SK-N-SH treated with all-trans-retinoic acid at 6 μM for 48 hours (cell line): Measurements from ENCODE around the gene CCDC117.
"Not testable (repeated sequence)": the region's sequence is repeated elsewhere in the genome, so short reads cannot be mapped to it uniquely, and the experiment has no call there.

Source experiments
- ATAC-seq: fragments of 200-7000 bp; cut with Tn5 transposase; 3 replicates; pipeline ENCODE4 v1.9.1; 2020; ENCODE audit warnings: mild to moderate bottlenecking, moderate library complexity
- BACH2 ChIP-seq: fragments of 250-450 bp; sonication (Bioruptor Pico); IDR thresholded peaks from 2 replicates; pipeline ENCODE4 v1.9.0; 2021; ENCODE audit warnings: mild to moderate bottlenecking, borderline replicate concordance
- CREB5 ChIP-seq: fragments of 250-450 bp; sonication (Bioruptor Pico); IDR thresholded peaks from 2 replicates; pipeline ENCODE4 v1.5.1; 2020; ENCODE audit warnings: low read depth, mild to moderate bottlenecking, moderate library complexity
- CSDC2 ChIP-seq: fragments of 250-450 bp; sonication (Bioruptor Pico); IDR thresholded peaks from 2 replicates; pipeline ENCODE4 v1.5.0; 2020; ENCODE audit warnings: mild to moderate bottlenecking, moderate library complexity
- ESRRG ChIP-seq: fragments of 250-450 bp; sonication (Bioruptor Pico); IDR thresholded peaks from 2 replicates; pipeline ENCODE4 v1.6.1; 2021; ENCODE audit warnings: mild to moderate bottlenecking
- GLIS3 ChIP-seq: fragments of 250-450 bp; sonication (Bioruptor Pico); IDR thresholded peaks from 2 replicates; pipeline ENCODE4 v1.5.0; 2020; ENCODE audit warnings: mild to moderate bottlenecking, moderate library complexity
- ISL1 ChIP-seq: fragments of 250-450 bp; sonication (Bioruptor Pico); IDR thresholded peaks from 2 replicates; pipeline ENCODE4 v2.1.2; 2022; ENCODE audit warnings: mild to moderate bottlenecking, moderate library complexity
- PATZ1 ChIP-seq: fragments of 250-450 bp; sonication (Bioruptor Pico); IDR thresholded peaks from 2 replicates; pipeline ENCODE4 v1.8.0; 2020; ENCODE audit warnings: mild to moderate bottlenecking, moderate library complexity, borderline replicate concordance
- PPARA ChIP-seq: fragments of 250-450 bp; sonication (Bioruptor Pico); IDR thresholded peaks from 2 replicates; pipeline ENCODE4 v1.5.0; 2020; ENCODE audit warnings: mild to moderate bottlenecking, borderline replicate concordance
- RARB ChIP-seq: fragments of 250-450 bp; sonication (Bioruptor Pico); IDR thresholded peaks from 2 replicates; pipeline ENCODE4 v1.8.0; 2021; ENCODE audit warnings: mild to moderate bottlenecking, moderate library complexity
- SNAI2 ChIP-seq: fragments of 250-450 bp; sonication (Bioruptor Pico); IDR thresholded peaks from 2 replicates; pipeline ENCODE4 v1.5.0; 2020; ENCODE audit warnings: mild to moderate bottlenecking, moderate library complexity
- TOX ChIP-seq: fragments of 250-450 bp; sonication (Bioruptor Pico); IDR thresholded peaks from 2 replicates; pipeline ENCODE4 v1.8.0; 2021; ENCODE audit warnings: mild to moderate bottlenecking, moderate library complexity, borderline replicate concordance
- ZFP30 ChIP-seq: fragments of 450-650 bp; formaldehyde crosslinking; IDR thresholded peaks from 2 replicates; pipeline ENCODE4 v1.5.0; 2022; ENCODE audit warnings: mild to moderate bottlenecking, moderate library complexity
- ZNF565 ChIP-seq: fragments of 450-650 bp; formaldehyde crosslinking; conservative IDR thresholded peaks from 2 replicates; pipeline ENCODE4 v1.5.0; 2020; ENCODE audit warnings: low read depth, mild to moderate bottlenecking, moderate library complexity
- ZNF70 ChIP-seq: fragments of 450-650 bp; formaldehyde crosslinking; IDR thresholded peaks from 2 replicates; pipeline ENCODE4 v1.5.0; 2020; ENCODE audit warnings: mild to moderate bottlenecking, moderate library complexity
- ZNF8 ChIP-seq: fragments of 450-650 bp; formaldehyde crosslinking; IDR thresholded peaks from 2 replicates; pipeline ENCODE4 v1.5.0; 2020; ENCODE audit warnings: mild to moderate bottlenecking, moderate library complexity
- TF ChIP-seq, protein P1 (sequence below): fragments of 250-450 bp; sonication (Bioruptor Pico); IDR thresholded peaks from 2 replicates; pipeline ENCODE4 v1.5.0; 2020; ENCODE audit warnings: mild to moderate bottlenecking, moderate library complexity
- TF ChIP-seq, protein P2 (sequence below): fragments of 250-450 bp; sonication (Bioruptor Pico); IDR thresholded peaks from 2 replicates; pipeline ENCODE4 v1.8.0; 2021; ENCODE audit warnings: low read depth, mild to moderate bottlenecking, moderate library complexity, borderline replicate concordance
- TF ChIP-seq, protein P3 (sequence below): fragments of 250-450 bp; sonication (Bioruptor Pico); IDR thresholded peaks from 2 replicates; pipeline ENCODE4 v1.5.1; 2021; ENCODE audit warnings: mild to moderate bottlenecking, moderate library complexity

Gene CCDC117

GRCh38 chr22:28801845-28802594 lies 29.5 kb downstream of the CCDC117 start:
- TF ChIP-seq ISL1 (CRISPR knock-in tag) (no peak), PATZ1 (CRISPR knock-in tag) (no peak), PPARA (CRISPR knock-in tag) (no peak), ZFP30 (CRISPR knock-in tag) (no peak), ESRRG (no peak), CREB5 (CRISPR knock-in tag) (no peak), GLIS3 (no peak), SNAI2 (CRISPR knock-in tag) (no peak), ZNF70 (CRISPR knock-in tag) (no peak), TOX (CRISPR knock-in tag) (no peak), RARB (no peak), CSDC2 (CRISPR knock-in tag) (no peak)
- TF ChIP-seq, protein P1, sequence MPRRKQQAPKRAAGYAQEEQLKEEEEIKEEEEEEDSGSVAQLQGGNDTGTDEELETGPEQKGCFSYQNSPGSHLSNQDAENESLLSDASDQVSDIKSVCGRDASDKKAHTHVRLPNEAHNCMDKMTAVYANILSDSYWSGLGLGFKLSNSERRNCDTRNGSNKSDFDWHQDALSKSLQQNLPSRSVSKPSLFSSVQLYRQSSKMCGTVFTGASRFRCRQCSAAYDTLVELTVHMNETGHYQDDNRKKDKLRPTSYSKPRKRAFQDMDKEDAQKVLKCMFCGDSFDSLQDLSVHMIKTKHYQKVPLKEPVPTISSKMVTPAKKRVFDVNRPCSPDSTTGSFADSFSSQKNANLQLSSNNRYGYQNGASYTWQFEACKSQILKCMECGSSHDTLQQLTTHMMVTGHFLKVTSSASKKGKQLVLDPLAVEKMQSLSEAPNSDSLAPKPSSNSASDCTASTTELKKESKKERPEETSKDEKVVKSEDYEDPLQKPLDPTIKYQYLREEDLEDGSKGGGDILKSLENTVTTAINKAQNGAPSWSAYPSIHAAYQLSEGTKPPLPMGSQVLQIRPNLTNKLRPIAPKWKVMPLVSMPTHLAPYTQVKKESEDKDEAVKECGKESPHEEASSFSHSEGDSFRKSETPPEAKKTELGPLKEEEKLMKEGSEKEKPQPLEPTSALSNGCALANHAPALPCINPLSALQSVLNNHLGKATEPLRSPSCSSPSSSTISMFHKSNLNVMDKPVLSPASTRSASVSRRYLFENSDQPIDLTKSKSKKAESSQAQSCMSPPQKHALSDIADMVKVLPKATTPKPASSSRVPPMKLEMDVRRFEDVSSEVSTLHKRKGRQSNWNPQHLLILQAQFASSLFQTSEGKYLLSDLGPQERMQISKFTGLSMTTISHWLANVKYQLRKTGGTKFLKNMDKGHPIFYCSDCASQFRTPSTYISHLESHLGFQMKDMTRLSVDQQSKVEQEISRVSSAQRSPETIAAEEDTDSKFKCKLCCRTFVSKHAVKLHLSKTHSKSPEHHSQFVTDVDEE (CRISPR knock-in tag): no peak
- TF ChIP-seq, protein P2, sequence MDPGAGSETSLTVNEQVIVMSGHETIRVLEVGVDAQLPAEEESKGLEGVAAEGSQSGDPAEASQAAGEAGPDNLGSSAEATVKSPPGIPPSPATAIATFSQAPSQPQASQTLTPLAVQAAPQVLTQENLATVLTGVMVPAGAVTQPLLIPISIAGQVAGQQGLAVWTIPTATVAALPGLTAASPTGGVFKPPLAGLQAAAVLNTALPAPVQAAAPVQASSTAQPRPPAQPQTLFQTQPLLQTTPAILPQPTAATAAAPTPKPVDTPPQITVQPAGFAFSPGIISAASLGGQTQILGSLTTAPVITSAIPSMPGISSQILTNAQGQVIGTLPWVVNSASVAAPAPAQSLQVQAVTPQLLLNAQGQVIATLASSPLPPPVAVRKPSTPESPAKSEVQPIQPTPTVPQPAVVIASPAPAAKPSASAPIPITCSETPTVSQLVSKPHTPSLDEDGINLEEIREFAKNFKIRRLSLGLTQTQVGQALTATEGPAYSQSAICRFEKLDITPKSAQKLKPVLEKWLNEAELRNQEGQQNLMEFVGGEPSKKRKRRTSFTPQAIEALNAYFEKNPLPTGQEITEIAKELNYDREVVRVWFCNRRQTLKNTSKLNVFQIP (CRISPR knock-in tag): no peak
- no peak for ATAC-seq

GRCh38 chr22:28802595-28803123 lies 30.2 kb downstream of the CCDC117 start:
- TF ChIP-seq PPARA (CRISPR knock-in tag): no peak
- TF ChIP-seq, protein P3, sequence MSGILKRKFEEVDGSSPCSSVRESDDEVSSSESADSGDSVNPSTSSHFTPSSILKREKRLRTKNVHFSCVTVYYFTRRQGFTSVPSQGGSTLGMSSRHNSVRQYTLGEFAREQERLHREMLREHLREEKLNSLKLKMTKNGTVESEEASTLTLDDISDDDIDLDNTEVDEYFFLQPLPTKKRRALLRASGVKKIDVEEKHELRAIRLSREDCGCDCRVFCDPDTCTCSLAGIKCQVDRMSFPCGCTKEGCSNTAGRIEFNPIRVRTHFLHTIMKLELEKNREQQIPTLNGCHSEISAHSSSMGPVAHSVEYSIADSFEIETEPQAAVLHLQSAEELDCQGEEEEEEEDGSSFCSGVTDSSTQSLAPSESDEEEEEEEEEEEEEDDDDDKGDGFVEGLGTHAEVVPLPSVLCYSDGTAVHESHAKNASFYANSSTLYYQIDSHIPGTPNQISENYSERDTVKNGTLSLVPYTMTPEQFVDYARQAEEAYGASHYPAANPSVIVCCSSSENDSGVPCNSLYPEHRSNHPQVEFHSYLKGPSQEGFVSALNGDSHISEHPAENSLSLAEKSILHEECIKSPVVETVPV (CRISPR knock-in tag): no peak
- TF ChIP-seq TOX (CRISPR knock-in tag): no peak
- TF ChIP-seq ZNF8 (CRISPR knock-in tag): no peak
- no peak for TF ChIP-seq ISL1 (CRISPR knock-in tag)
- no peak for TF ChIP-seq SNAI2 (CRISPR knock-in tag)
- no peak for TF ChIP-seq ZFP30 (CRISPR knock-in tag)
- no peak for TF ChIP-seq BACH2 (CRISPR knock-in tag)
- no peak for TF ChIP-seq ZNF70 (CRISPR knock-in tag)
- no peak for TF ChIP-seq ESRRG
- TF ChIP-seq GLIS3: no peak
- TF ChIP-seq ZNF565 (CRISPR knock-in tag): no peak
- no peak for TF ChIP-seq CSDC2 (CRISPR knock-in tag)
- no peak for ATAC-seq

DNA sequence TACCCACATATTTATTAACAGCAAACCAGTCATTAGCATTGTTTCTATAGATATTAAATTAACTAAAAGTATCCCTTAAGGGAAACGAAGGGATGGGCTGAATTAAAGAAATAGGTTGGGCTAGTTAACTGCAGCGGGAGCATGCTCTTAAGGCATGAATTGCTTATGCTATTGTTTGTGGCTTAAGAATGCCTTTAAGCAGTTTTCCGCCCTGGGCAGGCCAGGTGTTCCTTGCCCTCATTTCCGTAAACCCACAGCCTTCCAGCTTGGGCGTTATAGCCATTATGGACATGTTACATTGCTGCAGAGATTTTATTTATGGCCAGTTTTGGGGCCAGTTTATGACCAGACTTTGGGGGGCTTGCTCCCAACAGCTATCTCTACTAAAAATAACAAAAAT lies 32.9 kb downstream of the CCDC117 start:
- ATAC-seq: not testable (repeated sequence)
